ENCODE measurements around the gene ABHD6.

ABHD6 gene

DNA sequence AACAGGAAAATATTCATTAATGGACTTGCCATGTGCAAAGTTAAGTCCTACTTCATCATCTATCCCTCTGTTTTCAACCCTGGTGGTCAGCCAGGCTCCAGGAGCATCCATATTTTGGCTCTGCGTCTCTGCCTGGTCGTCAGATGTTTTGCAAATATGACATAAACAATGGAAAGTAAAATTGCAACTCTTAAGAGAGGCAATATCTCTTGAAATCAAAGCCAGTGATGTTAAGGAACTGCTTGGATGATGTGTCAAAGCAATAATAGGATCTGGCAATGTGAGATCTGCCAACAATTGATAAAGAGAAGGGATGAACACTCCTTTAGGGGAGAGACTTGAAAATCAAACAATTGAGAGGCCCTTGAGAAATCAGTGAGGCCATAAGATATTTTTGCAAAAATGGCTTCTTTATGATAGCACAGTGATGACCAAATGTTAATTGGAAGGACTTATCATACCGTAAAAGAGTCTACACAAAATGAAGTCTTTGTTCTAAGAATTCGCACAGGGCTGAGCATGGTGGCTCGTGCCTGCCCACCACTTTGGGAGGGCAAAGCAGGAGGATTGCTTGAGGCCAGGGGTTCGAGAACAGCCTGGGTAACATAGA, 6.5 kb downstream of the ABHD6 start:
- Histone ChIP-seq H3K9ac (ENCODE audit: low read depth, low read length) (no peak overlapping the region), H3K36me3 (ENCODE audit: control insufficient read depth, insufficient read depth, low read length) (no peaks in the 10 kb centered on the region), H3K4me1 (ENCODE audit: control insufficient read depth, insufficient read depth, low read length) (no peaks in the 10 kb centered on the region), H3K27ac (ENCODE audit: low read depth, low read length) (no peak overlapping the region), H3K9me3 (ENCODE audit: control insufficient read depth, insufficient read depth, low read length) (no peaks in the 10 kb centered on the region), H3K27me3 (ENCODE audit: control insufficient read depth, insufficient read depth, low read length) (peaks cover 8% of the 10 kb centered on the region), H3K4me3 (ENCODE audit: low read depth, low read length) (no peak overlapping the region)

DNA sequence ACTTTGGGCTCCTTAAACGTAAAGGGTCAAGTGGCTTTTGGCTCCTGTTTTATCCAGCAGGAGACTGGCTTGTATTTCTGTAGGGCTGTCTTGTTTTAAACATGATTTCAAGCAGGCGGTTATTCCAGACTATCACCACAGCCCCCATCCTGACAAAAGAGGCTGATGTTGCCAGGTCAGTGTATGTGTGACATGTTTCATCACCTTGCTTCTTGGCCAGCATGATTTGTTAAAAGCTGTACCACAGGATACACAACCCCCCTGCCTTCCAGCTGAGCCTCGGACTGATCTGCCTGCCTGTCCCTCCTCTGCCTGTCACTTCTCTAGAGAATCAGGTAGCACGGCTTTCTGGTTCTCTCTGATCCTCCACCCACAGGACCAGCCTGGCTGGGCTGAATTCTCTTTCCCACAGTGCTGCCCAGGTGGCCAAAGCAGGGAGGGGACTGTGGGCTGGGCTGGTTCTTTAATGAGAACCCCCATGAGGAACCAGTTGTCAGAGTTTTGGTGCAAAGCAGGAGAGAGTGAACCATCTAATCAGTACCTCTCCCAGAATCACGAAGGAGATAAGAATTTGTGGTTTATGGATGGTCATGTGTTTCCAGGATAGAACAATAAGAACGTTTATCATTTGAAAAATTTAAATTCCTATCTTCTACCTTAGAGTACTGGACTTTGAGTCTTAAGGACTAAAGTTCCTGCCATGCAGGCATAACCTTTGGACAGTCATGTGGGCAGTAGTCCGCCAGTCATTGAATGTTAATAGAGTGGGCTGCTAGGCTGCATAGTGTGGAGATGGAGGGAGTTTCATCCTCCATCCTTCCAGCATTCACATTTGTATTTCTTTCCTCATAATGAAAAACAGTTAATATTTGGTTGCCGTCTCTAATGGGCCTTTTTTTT, 8.8 kb downstream of the ABHD6 start:
- Histone ChIP-seq H3K27ac (ENCODE audit: low read depth, low read length) (no peak overlapping the region), H3K27me3 (ENCODE audit: control insufficient read depth, insufficient read depth, low read length) (no peaks in the 10 kb centered on the region), H3K4me1 (ENCODE audit: control insufficient read depth, insufficient read depth, low read length) (peaks cover 6% of the 10 kb centered on the region), H3K9me3 (ENCODE audit: control insufficient read depth, insufficient read depth, low read length) (no peaks in the 10 kb centered on the region), H3K36me3 (ENCODE audit: control insufficient read depth, insufficient read depth, low read length) (no peaks in the 10 kb centered on the region), H3K4me3 (ENCODE audit: low read depth, low read length) (no peak overlapping the region), H3K9ac (ENCODE audit: low read depth, low read length) (no peak overlapping the region)

DNA sequence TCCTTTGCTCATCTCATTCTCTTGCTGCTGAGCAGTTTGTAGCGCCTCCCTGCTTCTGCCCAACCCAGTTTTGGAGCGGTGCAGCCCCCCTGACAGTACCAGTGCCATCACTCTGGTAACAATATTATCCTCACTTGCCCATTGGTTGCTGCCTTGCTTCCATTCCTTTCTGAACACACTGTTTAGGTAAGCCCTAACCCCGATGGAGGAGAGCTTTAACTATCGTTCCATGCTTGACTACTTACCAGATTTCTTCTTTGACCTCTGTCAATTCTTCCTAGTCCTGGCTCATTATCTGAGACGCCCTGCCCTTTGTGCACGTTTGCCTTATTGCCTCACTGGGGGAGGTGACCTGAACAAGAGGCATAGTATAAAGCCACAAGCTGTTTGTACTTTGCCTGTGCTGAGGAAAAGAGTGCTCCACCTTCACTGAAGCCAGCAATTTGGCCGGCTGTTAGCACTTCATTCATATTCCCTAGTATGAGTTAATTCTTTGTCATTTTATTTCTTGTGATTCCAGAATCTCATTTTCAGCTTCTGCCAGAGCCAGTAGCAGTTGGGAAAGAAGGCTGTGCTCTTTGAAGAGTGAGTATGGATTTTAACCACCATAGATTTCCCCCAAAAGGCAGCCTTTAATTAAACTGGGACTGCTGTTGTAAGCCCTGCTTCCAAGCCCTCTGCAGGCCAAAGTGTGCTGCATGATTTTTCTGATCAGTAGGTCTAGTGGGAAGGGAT, 11.9 kb downstream of the ABHD6 start:
- Histone ChIP-seq H3K9ac (ENCODE audit: low read depth, low read length) (no peak overlapping the region), H3K27ac (ENCODE audit: low read depth, low read length) (peak overlapping the region; percentile 60), H3K9me3 (ENCODE audit: control insufficient read depth, insufficient read depth, low read length) (no peaks in the 10 kb centered on the region), H3K27me3 (ENCODE audit: control insufficient read depth, insufficient read depth, low read length) (no peaks in the 10 kb centered on the region), H3K36me3 (ENCODE audit: control insufficient read depth, insufficient read depth, low read length) (no peaks in the 10 kb centered on the region), H3K4me1 (ENCODE audit: control insufficient read depth, insufficient read depth, low read length) (peaks cover 6% of the 10 kb centered on the region), H3K4me3 (ENCODE audit: low read depth, low read length) (no peak overlapping the region)

DNA sequence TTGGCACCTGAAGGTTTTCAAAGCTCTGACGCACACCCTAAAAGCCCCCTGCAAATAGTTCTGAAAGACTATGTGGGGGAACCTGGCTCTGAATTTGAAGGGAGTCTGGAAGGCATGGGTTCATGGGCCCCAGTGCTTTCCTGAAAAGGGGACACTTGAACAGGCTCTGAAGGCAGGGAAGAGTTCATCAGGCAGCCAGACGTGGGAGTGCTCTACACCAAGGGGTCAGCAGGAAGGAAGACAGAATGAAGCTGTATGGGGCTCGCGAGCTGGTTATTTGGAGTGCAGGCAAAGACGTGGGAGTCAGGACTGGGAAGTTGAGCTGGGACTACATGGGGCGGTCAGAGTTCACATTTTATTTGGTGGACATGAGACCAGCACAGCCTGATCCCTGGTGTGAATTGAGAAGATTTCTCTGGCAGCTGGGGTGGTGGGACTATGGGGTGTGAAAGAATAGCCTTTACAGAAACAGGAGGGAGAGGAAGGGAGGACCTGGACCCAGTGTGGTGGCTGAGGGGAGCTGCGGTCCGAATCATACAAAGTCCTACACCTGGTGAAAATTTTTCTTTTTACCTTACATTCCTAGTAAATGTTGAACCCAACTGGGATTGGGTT, 12.6 kb downstream of the ABHD6 start:
- Histone ChIP-seq H3K36me3 (ENCODE audit: control insufficient read depth, insufficient read depth, low read length) (no peaks in the 10 kb centered on the region), H3K4me3 (ENCODE audit: low read depth, low read length) (no peak overlapping the region), H3K9me3 (ENCODE audit: control insufficient read depth, insufficient read depth, low read length) (no peaks in the 10 kb centered on the region), H3K27ac (ENCODE audit: low read depth, low read length) (peak overlapping the region; percentile 60), H3K4me1 (ENCODE audit: control insufficient read depth, insufficient read depth, low read length) (peaks cover 6% of the 10 kb centered on the region), H3K27me3 (ENCODE audit: control insufficient read depth, insufficient read depth, low read length) (no peaks in the 10 kb centered on the region), H3K9ac (ENCODE audit: low read depth, low read length) (no peak overlapping the region)

DNA sequence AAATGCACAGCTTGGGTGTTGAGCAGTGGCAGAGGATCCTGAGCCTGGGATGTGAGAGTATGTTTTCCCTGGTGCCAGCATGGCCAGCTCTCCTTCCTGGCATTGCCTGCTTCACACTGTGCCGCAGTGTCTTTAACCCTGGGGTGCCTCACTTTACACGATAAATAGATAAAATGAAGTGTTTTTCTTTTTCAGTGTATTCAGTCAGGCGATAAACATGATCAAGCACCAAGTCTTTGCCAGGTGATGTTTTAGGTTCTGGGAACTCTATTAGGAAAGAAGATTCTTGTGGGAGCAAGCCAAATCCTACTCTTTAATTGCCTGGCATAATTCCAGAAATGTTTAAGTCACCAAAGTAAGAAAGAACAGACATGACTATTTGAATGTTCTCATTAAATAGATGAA, 14.0 kb downstream of the ABHD6 start:
- Histone ChIP-seq H3K27me3 (ENCODE audit: control insufficient read depth, insufficient read depth, low read length) (no peaks in the 10 kb centered on the region), H3K4me1 (ENCODE audit: control insufficient read depth, insufficient read depth, low read length) (peaks cover 6% of the 10 kb centered on the region), H3K36me3 (ENCODE audit: control insufficient read depth, insufficient read depth, low read length) (no peaks in the 10 kb centered on the region), H3K27ac (ENCODE audit: low read depth, low read length) (no peak overlapping the region), H3K9me3 (ENCODE audit: control insufficient read depth, insufficient read depth, low read length) (no peaks in the 10 kb centered on the region), H3K9ac (ENCODE audit: low read depth, low read length) (no peak overlapping the region), H3K4me3 (ENCODE audit: low read depth, low read length) (no peak overlapping the region)

DNA sequence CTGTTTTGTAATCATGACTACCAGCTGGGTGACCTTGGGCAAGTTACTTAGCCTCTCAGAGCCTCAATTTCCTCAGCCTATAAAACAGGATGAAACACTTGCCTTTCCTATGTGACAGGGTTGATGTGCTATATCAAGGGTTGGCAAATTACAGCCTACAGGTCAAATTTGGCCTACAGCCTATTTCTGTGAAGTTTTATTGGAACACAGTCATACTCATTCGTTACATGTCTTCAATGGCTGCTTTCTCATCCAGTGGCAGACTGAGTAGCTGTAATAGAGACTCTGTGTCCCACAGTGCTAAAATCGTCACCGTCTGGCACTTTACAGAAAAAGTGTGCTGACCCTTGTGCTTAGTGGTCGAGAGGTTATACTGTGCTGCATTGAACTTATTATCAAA, 16.6 kb downstream of the ABHD6 start:
- Histone ChIP-seq H3K27me3 (ENCODE audit: control insufficient read depth, insufficient read depth, low read length) (no peaks in the 10 kb centered on the region), H3K4me1 (ENCODE audit: control insufficient read depth, insufficient read depth, low read length) (peaks cover 6% of the 10 kb centered on the region), H3K9me3 (ENCODE audit: control insufficient read depth, insufficient read depth, low read length) (no peaks in the 10 kb centered on the region), H3K27ac (ENCODE audit: low read depth, low read length) (no peak overlapping the region), H3K9ac (ENCODE audit: low read depth, low read length) (no peak overlapping the region), H3K36me3 (ENCODE audit: control insufficient read depth, insufficient read depth, low read length) (no peaks in the 10 kb centered on the region), H3K4me3 (ENCODE audit: low read depth, low read length) (no peak overlapping the region)

DNA sequence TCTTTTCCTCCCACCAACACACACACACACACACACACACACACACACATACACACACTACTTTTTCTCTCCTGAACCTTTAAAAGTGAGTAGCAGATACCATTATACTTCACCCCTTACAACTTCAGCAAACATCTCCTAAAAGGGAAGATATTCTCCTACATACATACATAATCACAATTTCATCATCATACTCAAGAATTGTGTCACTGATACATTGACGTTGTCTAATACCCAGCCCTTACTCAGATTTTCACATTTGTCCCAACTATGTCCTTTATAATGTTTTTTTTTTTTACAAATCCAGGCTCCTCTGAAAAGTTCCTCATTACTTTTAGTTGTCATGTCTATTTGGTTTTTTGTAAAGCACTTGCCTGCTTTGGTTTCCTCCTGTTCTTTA, 18.5 kb downstream of the ABHD6 start:
- no peaks in the 10 kb centered on the region for H3K4me1 ChIP-seq (ENCODE audit: control insufficient read depth, insufficient read depth, low read length)
- H3K4me3 ChIP-seq (ENCODE audit: low read depth, low read length): no peak overlapping the region
- H3K27ac ChIP-seq (ENCODE audit: low read depth, low read length): no peak overlapping the region
- no peak overlapping the region for H3K9ac ChIP-seq (ENCODE audit: low read depth, low read length)
- no peaks in the 10 kb centered on the region for H3K27me3 ChIP-seq (ENCODE audit: control insufficient read depth, insufficient read depth, low read length)
- no peaks in the 10 kb centered on the region for H3K36me3 ChIP-seq (ENCODE audit: control insufficient read depth, insufficient read depth, low read length)
- no peaks in the 10 kb centered on the region for H3K9me3 ChIP-seq (ENCODE audit: control insufficient read depth, insufficient read depth, low read length)

DNA sequence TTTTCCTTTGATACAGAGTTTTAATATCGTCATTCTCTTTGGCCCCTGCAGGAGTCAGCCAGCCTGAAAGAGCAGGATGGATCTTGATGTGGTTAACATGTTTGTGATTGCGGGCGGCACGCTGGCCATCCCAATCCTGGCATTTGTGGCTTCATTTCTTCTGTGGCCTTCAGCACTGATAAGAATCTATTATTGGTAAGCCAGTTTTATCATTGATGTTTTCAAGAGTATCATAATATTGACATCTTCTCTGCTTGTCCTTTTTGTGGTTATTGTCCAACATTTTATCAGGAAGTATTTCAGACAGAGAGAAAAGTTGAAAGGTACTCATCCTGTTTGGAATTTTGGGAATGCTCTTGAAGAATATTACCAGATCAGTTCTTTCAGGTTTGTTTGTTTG, 18.9 kb downstream of the ABHD6 start:
- H3K36me3 ChIP-seq (ENCODE audit: control insufficient read depth, insufficient read depth, low read length): no peaks in the 10 kb centered on the region
- no peak overlapping the region for H3K4me3 ChIP-seq (ENCODE audit: low read depth, low read length)
- H3K9ac ChIP-seq (ENCODE audit: low read depth, low read length): no peak overlapping the region
- H3K9me3 ChIP-seq (ENCODE audit: control insufficient read depth, insufficient read depth, low read length): no peaks in the 10 kb centered on the region
- H3K27me3 ChIP-seq (ENCODE audit: control insufficient read depth, insufficient read depth, low read length): no peaks in the 10 kb centered on the region
- no peaks in the 10 kb centered on the region for H3K4me1 ChIP-seq (ENCODE audit: control insufficient read depth, insufficient read depth, low read length)
- no peak overlapping the region for H3K27ac ChIP-seq (ENCODE audit: low read depth, low read length)

DNA sequence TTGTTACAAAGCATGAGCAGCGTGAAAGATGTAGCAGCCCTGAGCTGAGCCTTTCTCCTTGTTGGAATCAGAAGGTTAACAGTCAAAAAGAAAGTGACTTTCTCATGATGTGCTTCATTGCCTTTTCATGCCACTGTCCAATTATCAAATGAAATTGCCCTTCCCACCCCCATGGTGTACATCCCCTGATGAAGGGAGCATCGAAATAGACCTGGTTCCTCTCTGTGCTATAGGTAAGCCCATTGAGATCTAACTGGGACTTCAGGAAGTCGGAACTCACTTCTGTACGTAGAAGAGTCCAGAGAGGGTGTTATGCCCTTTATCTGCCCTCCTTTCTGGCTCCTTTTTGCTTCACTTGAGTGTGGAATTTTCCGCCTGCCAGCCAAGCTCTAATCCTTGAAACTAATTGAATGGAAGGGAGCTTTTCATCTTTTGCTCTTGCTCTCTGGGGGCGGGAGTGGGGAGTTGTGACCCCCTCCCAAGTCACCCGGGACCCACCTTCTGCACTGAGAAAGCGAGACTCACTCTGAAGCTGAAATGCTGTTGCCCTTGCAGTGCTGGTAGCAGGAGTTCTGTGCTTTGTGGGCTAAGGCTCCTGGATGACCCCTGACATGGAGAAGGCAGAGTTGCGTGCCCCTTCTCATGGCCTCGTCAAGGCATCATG, 20.9 kb downstream of the ABHD6 start:
- Histone ChIP-seq H3K9me3 (ENCODE audit: control insufficient read depth, insufficient read depth, low read length) (no peaks in the 10 kb centered on the region), H3K36me3 (ENCODE audit: control insufficient read depth, insufficient read depth, low read length) (no peaks in the 10 kb centered on the region), H3K9ac (ENCODE audit: low read depth, low read length) (no peak overlapping the region), H3K27me3 (ENCODE audit: control insufficient read depth, insufficient read depth, low read length) (no peaks in the 10 kb centered on the region), H3K27ac (ENCODE audit: low read depth, low read length) (no peak overlapping the region), H3K4me1 (ENCODE audit: control insufficient read depth, insufficient read depth, low read length) (no peaks in the 10 kb centered on the region), H3K4me3 (ENCODE audit: low read depth, low read length) (no peak overlapping the region)

DNA sequence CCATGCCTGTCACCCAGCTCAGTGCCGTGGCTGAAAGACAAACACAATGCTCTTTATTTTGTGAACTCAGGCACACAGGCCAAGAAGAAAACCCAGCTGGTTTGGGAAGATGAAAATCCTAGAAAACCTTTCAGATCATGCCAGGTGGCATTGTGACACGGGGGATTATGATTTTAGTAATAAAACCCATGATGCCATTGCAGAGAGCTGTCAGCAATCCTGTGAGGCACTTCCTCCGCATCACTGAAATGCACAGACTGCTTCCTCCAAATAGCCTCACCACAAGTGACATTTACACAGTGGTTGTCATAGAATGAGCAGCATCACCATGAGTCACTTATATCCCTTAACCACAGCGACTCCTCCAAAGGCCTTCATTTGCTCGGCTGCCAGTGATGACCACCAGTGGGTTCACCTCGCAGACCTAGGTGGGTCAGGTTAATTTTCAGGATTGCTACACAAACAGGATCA, 22.7 kb downstream of the ABHD6 start:
- no peak overlapping the region for H3K9ac ChIP-seq (ENCODE audit: low read depth, low read length)
- H3K27ac ChIP-seq (ENCODE audit: low read depth, low read length): no peak overlapping the region
- no peaks in the 10 kb centered on the region for H3K36me3 ChIP-seq (ENCODE audit: control insufficient read depth, insufficient read depth, low read length)
- H3K9me3 ChIP-seq (ENCODE audit: control insufficient read depth, insufficient read depth, low read length): no peaks in the 10 kb centered on the region
- no peak overlapping the region for H3K4me3 ChIP-seq (ENCODE audit: low read depth, low read length)
- no peaks in the 10 kb centered on the region for H3K4me1 ChIP-seq (ENCODE audit: control insufficient read depth, insufficient read depth, low read length)
- no peaks in the 10 kb centered on the region for H3K27me3 ChIP-seq (ENCODE audit: control insufficient read depth, insufficient read depth, low read length)

All from HUES48 (cell line).